Stimulated activated effector memory CD8-positive, alpha-beta T cell treated with anti-CD3 and anti-CD28 coated beads, Interleukin-12 subunit alpha, Interleukin-12 subunit beta, amount 100 ng/mL, for 72 hours (primary cell): ENCODE measurements around the gene SOX1.

ENCODE experiments used
- ATAC-seq: fragments of 150-1000 bp; cut with Tn5 transposase; 2 replicates; pipeline ENCODE4 v1.10.0; 2021
- DNase-seq, 2 donors: peaks; one replicate each; pipeline ENCODE4 v3.0.0; 2021 to 2022; ENCODE audit warnings: low spot score in 2 of 2
- H3K27ac Mint-ChIP-seq: one replicate; pipeline ENCODE4 v1.8.0; 2022; ENCODE audit warnings: mild to moderate bottlenecking, mixed read lengths
- H3K36me3 Mint-ChIP-seq: one replicate; pipeline ENCODE4 v1.8.0; 2022; ENCODE audit warnings: mild to moderate bottlenecking, mixed read lengths
- H3K4me1 Mint-ChIP-seq: one replicate; pipeline ENCODE4 v1.8.0; 2022; ENCODE audit warnings: mixed read lengths
- H3K4me3 Mint-ChIP-seq: one replicate; pipeline ENCODE4 v1.8.0; 2022; ENCODE audit warnings: mild to moderate bottlenecking, mixed read lengths
- H3K9me3 Mint-ChIP-seq: one replicate; pipeline ENCODE4 v1.8.0; 2022; ENCODE audit warnings: mixed read lengths

The SOX1 gene

DNA sequence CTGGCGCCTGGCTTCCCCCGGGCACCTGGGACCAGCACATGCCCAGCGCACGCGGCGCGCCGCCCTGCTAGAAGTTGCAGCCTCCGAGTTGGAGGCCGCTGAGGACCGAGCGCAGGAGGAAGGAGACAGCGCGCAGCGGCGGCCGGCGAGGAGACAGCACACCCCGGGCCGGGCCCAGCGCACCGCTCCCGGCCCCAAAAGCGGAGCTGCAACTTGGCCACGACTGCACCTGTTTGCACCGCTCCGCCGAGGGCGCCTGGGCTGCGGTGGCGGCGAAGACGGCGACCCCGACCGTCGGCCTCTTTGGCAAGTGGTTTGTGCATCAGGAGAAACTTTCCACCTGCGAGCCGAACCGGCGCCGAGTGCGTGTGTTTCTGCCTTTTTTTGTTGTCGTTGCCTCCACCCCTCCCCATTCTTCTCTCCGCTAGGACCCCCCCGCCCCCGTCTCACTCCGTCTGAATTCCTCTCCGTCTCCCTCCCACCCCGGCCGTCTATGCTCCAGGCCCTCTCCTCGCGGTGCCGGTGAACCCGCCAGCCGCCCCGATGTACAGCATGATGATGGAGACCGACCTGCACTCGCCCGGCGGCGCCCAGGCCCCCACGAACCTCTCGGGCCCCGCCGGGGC is at the start of gene SOX1:
Gene SOX1 (plus strand): TSS at position 34 of the 626 bp plus-strand sequence. CDS start 510 bp downstream, at position 544.
- ATAC-seq (no peak), DNase-seq (no peak)
- Mint-ChIP-seq H3K36me3 (peaks cover 22% of the 10 kb centered on the region), H3K27ac (no peak within 1 kb of the TSS), H3K4me1 (peaks cover 6% of the 10 kb centered on the region), H3K4me3 (no peak within 1 kb of the TSS), H3K9me3 (no peaks in the 10 kb centered on the region)

DNA sequence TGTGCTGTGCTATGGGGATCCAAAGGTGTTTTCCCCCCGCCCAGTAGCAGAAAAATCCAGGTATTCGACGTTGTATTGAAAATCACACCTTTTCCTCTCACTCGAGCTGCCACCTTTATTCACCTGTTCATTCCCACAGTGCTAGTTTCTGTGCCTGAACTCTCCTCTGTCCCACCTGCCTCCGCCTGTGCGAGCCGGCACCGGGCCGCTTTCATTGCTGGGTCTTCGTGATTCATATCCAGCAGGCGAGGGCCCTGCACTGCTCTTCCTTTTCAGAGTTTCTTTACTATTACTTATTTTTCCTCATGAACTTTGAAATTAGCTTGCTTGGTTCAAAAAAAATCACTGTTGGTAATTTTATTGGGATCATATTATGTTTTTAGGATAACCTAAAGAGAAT is 42.4 kb upstream of the SOX1 start:
- H3K27ac Mint-ChIP-seq: no peak overlapping the region
- no peak for ATAC-seq
- no peaks in the 10 kb centered on the region for H3K36me3 Mint-ChIP-seq
- no peaks in the 10 kb centered on the region for H3K4me1 Mint-ChIP-seq
- H3K4me3 Mint-ChIP-seq: no peak overlapping the region
- no peak for DNase-seq
- peaks cover 2% of the 10 kb centered on the region for H3K9me3 Mint-ChIP-seq

DNA sequence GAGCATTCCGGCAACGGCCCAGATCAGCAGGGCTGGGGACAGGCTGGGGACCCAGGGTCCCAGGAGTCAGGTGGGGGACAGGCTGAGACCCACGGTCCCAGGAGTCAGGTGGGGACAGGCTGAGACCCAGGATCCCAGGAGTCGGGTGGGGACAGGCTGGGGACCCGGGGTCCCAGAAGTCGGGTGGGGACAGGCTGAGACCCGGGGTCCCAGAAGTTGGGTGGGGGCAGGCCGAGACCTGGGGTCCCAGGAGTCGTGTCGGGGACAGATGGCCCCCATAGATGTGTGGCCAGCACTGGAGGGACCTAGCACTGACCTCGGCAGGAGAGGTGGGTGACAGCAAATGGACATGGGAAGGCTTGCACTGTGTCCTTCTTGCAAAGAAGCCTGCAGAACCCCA is 39.7 kb upstream of the SOX1 start:
- H3K9me3 Mint-ChIP-seq: peaks cover 3% of the 10 kb centered on the region
- H3K27ac Mint-ChIP-seq: no peak overlapping the region

GRCh38 chr13:112028481-112028880 is 38.5 kb upstream of the SOX1 start:
- ATAC-seq: no peak

More for the DNA sequence above, 39.7 kb upstream of the SOX1 start:
- H3K4me3 Mint-ChIP-seq: no peak overlapping the region
- ATAC-seq (peak; percentile 29), DNase-seq (no peak)
- no peaks in the 10 kb centered on the region for H3K4me1 Mint-ChIP-seq
- H3K36me3 Mint-ChIP-seq: no peaks in the 10 kb centered on the region

DNA sequence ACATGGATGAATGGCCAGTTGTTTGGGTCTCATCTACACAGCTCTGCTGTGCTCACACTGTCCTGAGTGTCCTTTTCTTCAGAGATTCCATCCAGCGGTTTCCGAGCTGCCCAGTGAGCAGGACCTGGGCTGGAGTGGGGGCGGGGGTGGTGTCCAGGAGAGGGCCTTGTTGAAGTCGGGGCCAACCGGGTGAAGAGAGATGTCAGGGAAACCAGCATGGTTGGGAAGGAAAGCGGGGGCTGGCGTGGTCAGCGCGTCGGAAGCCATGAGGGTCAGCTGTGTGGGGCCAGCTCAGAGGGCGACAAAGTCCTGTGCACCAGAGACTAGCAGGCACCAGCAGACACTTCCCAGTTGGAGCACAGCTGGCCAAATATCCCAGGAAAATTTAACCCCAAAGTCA is 37.8 kb upstream of the SOX1 start:
- no peak for DNase-seq
- H3K36me3 Mint-ChIP-seq: no peaks in the 10 kb centered on the region
- H3K4me3 Mint-ChIP-seq: no peak overlapping the region
- no peak overlapping the region for H3K27ac Mint-ChIP-seq
- ATAC-seq: no peak
- H3K4me1 Mint-ChIP-seq: no peaks in the 10 kb centered on the region
- H3K9me3 Mint-ChIP-seq: peaks cover 4% of the 10 kb centered on the region

More at GRCh38 chr13:112028481-112028880, 38.5 kb upstream of the SOX1 start:
- Mint-ChIP-seq H3K27ac (no peak overlapping the region), H3K9me3 (peaks cover 3% of the 10 kb centered on the region), H3K4me3 (no peak overlapping the region), H3K4me1 (no peaks in the 10 kb centered on the region), H3K36me3 (no peaks in the 10 kb centered on the region)
- no peak for DNase-seq

GRCh38 chr13:112032186-112032993 is 34.6 kb upstream of the SOX1 start:
- no peak for DNase-seq
- Mint-ChIP-seq H3K4me1 (no peaks in the 10 kb centered on the region), H3K4me3 (no peak overlapping the region), H3K36me3 (no peaks in the 10 kb centered on the region), H3K9me3 (peaks cover 7% of the 10 kb centered on the region), H3K27ac (no peak overlapping the region)
- ATAC-seq: no peak

DNA sequence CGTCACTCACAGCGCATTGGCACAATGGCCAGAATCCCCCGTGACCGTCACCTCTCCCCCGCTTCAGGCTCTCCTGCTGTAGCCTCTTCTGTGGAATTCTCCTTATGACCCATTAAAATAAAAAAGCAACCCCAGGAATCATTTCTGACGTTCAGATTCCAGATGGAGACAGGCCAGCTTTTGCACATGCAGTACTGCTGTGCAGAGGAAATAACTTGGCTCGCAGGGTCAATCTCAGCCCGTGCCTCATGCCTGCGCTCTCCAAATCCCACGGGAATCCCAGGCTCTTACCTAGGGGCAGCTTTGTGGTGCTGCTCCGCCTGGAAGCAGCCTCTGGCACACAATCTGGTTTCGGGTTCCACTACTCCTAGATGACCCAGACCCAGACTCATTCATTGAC is 32.7 kb upstream of the SOX1 start:
- H3K9me3 Mint-ChIP-seq: peaks cover 8% of the 10 kb centered on the region
- DNase-seq (no peak), ATAC-seq (no peak)
- no peaks in the 10 kb centered on the region for H3K4me1 Mint-ChIP-seq
- H3K4me3 Mint-ChIP-seq: no peak overlapping the region
- no peak overlapping the region for H3K27ac Mint-ChIP-seq
- H3K36me3 Mint-ChIP-seq: no peaks in the 10 kb centered on the region

DNA sequence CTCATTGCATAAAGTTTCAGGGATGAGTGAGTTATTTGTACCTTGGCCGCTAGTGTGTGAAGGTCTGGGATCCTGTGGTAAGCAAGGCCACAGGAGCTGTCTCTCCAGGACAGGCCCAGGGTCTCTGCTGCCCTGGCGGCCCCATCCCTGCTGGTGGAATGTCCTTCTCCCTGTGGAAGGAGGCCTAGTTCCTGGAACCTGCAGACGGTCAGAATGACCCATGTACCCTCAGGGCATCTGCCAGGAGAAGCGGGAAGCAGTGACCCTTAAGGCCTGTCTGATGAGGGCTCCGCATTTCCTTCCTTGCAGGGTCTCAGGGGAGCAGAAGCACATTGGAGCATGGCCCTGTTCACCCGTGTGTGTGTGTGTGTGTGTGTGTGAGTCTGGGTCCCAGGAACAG is 32.1 kb upstream of the SOX1 start:
- Mint-ChIP-seq H3K27ac (no peak overlapping the region), H3K4me1 (no peaks in the 10 kb centered on the region), H3K4me3 (no peak overlapping the region), H3K9me3 (peaks cover 8% of the 10 kb centered on the region), H3K36me3 (no peaks in the 10 kb centered on the region)
- no peak for DNase-seq
- peak; percentile 5 for ATAC-seq

DNA sequence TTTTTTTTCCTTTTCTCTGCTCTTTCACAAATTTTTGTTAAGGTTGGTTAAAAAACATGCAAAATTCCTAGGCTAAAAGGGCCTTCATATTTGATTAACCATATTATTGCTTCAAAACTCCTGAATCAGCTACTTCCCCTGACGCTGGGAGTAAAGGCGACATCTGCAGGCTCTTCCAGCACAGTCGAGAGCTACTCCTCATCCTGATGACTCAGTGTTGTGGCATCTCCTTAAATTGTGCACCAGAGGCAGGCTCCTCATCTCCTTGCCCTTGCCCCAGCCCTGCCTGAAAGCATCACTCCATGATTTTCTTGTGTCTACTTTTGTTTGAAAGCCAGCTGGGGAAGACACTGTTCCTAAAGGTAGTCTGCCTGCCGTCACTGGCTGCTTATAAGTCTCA is 24.5 kb upstream of the SOX1 start:
- Mint-ChIP-seq H3K4me3 (no peak overlapping the region), H3K9me3 (peaks cover 12% of the 10 kb centered on the region), H3K36me3 (no peaks in the 10 kb centered on the region), H3K27ac (no peak overlapping the region), H3K4me1 (no peaks in the 10 kb centered on the region)
- DNase-seq: no peak
- ATAC-seq: no peak

- Mint-ChIP-seq H3K4me1 (no peaks in the 10 kb centered on the region), H3K36me3 (peaks cover 7% of the 10 kb centered on the region), H3K4me3 (no peak overlapping the region), H3K27ac (no peak overlapping the region), H3K9me3 (peaks cover 2% of the 10 kb centered on the region)
- no peak for ATAC-seq
- DNase-seq: no peak
Measured at GRCh38 chr13:112052213-112052612, 14.7 kb upstream of the SOX1 start.

- no peaks in the 10 kb centered on the region for H3K9me3 Mint-ChIP-seq
- H3K27ac Mint-ChIP-seq: no peak overlapping the region
- DNase-seq: no peak
- peaks cover 7% of the 10 kb centered on the region for H3K36me3 Mint-ChIP-seq
- ATAC-seq: no peak
- H3K4me1 Mint-ChIP-seq: no peaks in the 10 kb centered on the region
- no peak overlapping the region for H3K4me3 Mint-ChIP-seq
Measured at GRCh38 chr13:112053167-112053743, 13.7 kb upstream of the SOX1 start.

GRCh38 chr13:112053744-112054615 is 13.0 kb upstream of the SOX1 start:
- Mint-ChIP-seq H3K9me3 (no peaks in the 10 kb centered on the region), H3K27ac (no peak overlapping the region), H3K4me1 (no peaks in the 10 kb centered on the region), H3K36me3 (peaks cover 7% of the 10 kb centered on the region), H3K4me3 (no peak overlapping the region)
- ATAC-seq (no peak), DNase-seq (no peak)

- DNase-seq: no peak
- Mint-ChIP-seq H3K4me3 (no peak overlapping the region), H3K4me1 (no peaks in the 10 kb centered on the region), H3K36me3 (peaks cover 7% of the 10 kb centered on the region), H3K9me3 (no peaks in the 10 kb centered on the region), H3K27ac (no peak overlapping the region)
- ATAC-seq: no peak
Measured at GRCh38 chr13:112054616-112055015, 12.3 kb upstream of the SOX1 start.

DNA sequence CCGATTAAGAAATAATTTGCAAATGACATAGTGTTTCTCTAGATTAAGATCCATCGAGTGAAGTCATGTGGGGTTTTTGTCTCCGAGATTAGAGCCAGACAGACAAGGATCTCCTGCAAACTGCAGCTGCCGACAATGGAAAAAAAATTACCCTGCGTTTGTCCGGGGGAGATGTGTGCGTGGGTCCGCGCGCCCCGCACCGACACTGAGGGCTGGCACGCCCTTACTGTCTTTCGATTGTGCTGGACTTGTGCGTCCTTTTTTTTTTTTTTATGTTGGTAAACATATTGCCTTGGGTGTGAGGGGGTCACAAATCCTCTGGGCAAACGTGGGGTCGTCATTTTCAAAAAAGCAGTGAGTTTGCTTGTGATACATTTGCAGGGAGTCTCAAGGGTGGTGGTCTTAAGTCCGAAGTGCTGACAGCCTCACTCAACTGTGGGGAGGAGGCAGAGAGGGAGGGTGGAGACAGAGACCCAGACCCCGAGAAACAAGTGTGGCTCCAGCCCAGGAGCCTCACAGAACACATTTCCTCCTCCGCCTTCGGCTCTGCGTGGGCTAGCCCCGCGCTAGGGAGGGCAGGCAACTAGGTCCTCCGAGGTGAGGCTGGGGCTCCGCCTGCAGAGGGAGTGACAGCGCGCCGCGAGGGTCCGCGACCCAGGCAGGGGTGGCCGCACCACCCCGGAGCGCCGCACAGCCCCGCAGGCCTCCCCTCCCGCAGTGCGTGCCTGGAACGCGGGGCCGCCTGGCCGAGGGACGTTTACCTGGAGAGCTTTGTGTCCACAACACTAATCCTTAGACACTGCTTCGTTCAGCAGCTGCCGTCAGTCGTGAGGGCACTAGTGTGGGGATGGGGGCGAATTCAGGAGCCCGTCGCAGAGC is 11.7 kb upstream of the SOX1 start:
- H3K27ac Mint-ChIP-seq: no peak overlapping the region
- H3K4me1 Mint-ChIP-seq: no peaks in the 10 kb centered on the region
- ATAC-seq (no peak), DNase-seq (no peak)
- no peaks in the 10 kb centered on the region for H3K9me3 Mint-ChIP-seq
- H3K36me3 Mint-ChIP-seq: peaks cover 7% of the 10 kb centered on the region
- no peak overlapping the region for H3K4me3 Mint-ChIP-seq
